HFFc6 (cell line): ENCODE data around the gene AGBL3. TPM values are rescaled to one million over a fixed set of nuclear protein-coding genes. Genes with fewer than 3 reads are reported as not detected.

ENCODE experiments used
- DNase-seq: peaks from one replicate; pipeline ENCODE4 v3.0.0-alpha.2; 2018
- H3K27ac Mint-ChIP-seq: 2 replicates; pipeline ENCODE4 v1.8.0; 2020; ENCODE audit warnings: mild to moderate bottlenecking, mixed read lengths
- H3K27me3 Mint-ChIP-seq: 2 replicates; pipeline ENCODE4 v1.8.0; 2021; ENCODE audit warnings: mild to moderate bottlenecking, moderate library complexity, mixed read lengths; ENCODE audit not compliant: insufficient read depth
- H3K36me3 Mint-ChIP-seq: 2 replicates; pipeline ENCODE4 v1.8.0; 2021; ENCODE audit warnings: low read depth, mixed read lengths
- H3K4me1 Mint-ChIP-seq: 2 replicates; pipeline ENCODE4 v1.8.0; 2020; ENCODE audit warnings: low read depth, mixed read lengths
- H3K4me3 Mint-ChIP-seq: 2 replicates; pipeline ENCODE4 v1.8.0; 2020; ENCODE audit warnings: mild to moderate bottlenecking, moderate library complexity, mixed read lengths
- H3K9me3 Mint-ChIP-seq: 2 replicates; pipeline ENCODE4 v1.8.0; 2020; ENCODE audit warnings: mild to moderate bottlenecking, mixed read lengths
- total RNA-seq, 6 experiments: library from RNA; stranded (reverse); fragmentation: NEBNext Ultra II Directional; extraction: Animal tissue kit (Norgen Biotek cat#: 25700); gene quantifications; 2 replicates in 1 of 6; 3 replicates in 5 of 6; pipeline ENCODE4 v1.2.3, GENCODE V29; 2021
- TF ChIP-seq, protein P1 (sequence below): fragments of 200-600 bp; sonication (generic); IDR thresholded peaks from 2 replicates; pipeline ENCODE4 v1.5.0; 2021; ENCODE audit warnings: antibody characterized with exemption, mild to moderate bottlenecking

AGBL3 gene
- total RNA-seq, 6 experiments from 2014 or later, result 0.38 to 0.76 (median 0.68) TPM

DNA sequence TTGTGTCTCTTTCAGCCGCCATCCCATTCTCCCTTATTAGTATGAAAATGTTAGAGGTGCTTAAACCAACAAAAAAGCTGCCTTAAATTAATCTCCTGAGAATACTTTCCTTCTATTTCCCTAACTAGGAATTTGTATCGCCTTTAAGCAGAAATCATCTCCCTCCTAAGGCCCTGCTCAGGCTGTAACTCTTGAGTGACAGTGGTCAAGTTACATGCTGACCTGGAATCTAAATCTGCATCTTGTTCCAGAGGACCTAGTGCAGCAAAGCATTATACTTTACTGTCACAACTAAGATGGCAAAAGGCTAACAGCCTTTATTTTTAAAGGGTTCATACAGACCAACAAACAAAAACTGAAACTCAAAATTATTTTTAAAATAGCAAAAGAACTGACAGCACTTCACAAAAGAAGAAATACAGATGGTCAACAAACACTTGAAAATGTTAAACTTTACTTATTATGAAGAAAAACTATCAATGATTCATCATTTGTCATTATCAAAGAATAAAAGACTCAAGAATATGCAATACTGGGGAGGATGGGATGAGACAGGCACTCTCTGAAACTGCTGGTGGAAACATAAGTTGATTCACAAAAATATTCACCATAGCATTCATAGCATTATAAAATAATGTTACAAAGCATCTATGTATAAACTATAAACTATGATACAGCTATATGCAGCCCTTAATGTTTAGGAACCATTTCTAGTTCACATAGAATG lies 173.2 kb downstream of the AGBL3 start:
- DNase-seq, result no peak
- H3K27ac Mint-ChIP-seq, result peak overlapping the region; percentile 73
- peaks cover 22% of the 10 kb centered on the region for H3K9me3 Mint-ChIP-seq
- H3K27me3 Mint-ChIP-seq, result peaks cover 8% of the 10 kb centered on the region
- peaks cover 35% of the 10 kb centered on the region for H3K36me3 Mint-ChIP-seq
- TF ChIP-seq, protein P1, sequence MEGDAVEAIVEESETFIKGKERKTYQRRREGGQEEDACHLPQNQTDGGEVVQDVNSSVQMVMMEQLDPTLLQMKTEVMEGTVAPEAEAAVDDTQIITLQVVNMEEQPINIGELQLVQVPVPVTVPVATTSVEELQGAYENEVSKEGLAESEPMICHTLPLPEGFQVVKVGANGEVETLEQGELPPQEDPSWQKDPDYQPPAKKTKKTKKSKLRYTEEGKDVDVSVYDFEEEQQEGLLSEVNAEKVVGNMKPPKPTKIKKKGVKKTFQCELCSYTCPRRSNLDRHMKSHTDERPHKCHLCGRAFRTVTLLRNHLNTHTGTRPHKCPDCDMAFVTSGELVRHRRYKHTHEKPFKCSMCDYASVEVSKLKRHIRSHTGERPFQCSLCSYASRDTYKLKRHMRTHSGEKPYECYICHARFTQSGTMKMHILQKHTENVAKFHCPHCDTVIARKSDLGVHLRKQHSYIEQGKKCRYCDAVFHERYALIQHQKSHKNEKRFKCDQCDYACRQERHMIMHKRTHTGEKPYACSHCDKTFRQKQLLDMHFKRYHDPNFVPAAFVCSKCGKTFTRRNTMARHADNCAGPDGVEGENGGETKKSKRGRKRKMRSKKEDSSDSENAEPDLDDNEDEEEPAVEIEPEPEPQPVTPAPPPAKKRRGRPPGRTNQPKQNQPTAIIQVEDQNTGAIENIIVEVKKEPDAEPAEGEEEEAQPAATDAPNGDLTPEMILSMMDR, result no peak
- peaks cover 30% of the 10 kb centered on the region for H3K4me1 Mint-ChIP-seq
- no peak overlapping the region for H3K4me3 Mint-ChIP-seq

DNA sequence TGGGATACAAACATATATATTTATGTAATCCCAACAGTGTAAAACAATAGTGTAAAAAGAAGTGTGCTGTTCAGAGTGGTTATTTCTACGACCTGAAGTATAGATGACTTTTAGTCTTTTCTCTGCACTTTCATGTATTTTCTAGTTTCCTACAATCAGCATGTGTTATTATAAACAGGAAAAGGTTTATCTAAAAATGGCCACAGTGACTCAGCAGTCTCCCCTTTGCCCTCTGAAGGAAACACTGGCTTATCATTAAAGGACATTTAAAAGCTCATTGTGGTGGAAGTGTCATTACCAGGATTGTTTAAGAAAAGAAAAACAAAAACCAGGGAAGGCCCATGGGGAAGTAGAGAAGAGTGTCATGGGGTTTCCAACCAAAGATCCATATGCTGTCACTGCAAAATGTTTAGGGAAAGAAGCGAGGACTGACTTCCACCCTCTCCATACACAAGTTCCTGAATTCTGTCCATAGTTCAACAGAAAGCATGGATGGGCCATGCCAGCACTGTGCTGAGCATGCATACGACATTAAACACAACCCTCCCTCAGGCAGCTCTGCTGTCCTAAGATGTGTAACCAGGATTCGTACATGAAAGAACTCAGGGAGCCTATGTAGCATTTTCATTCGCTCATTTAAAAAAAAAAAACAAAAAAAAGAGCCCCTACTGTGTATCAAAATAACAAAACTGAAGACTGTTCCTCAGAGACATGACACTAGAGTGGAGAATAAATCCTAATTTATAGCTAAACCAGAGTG lies 174.0 kb downstream of the AGBL3 start:
- H3K4me3 Mint-ChIP-seq, result peak overlapping the region; percentile 11

GRCh38 chr7:135160858-135161653 lies 174.7 kb downstream of the AGBL3 start:
- TF ChIP-seq, protein P1, result no peak
- Mint-ChIP-seq H3K9me3 (peaks cover 11% of the 10 kb centered on the region), H3K4me1 (peaks cover 30% of the 10 kb centered on the region), H3K27ac (peak overlapping the region; percentile 73), H3K27me3 (peaks cover 7% of the 10 kb centered on the region), H3K4me3 (no peak overlapping the region), H3K36me3 (peaks cover 39% of the 10 kb centered on the region)
- DNase-seq, result no peak

More for the DNA sequence above, 174.0 kb downstream of the AGBL3 start:
- TF ChIP-seq, protein P1, result no peak
- peak overlapping the region; percentile 73 for H3K27ac Mint-ChIP-seq
- peaks cover 30% of the 10 kb centered on the region for H3K4me1 Mint-ChIP-seq
- peaks cover 38% of the 10 kb centered on the region for H3K36me3 Mint-ChIP-seq
- peaks cover 19% of the 10 kb centered on the region for H3K9me3 Mint-ChIP-seq
- peaks cover 8% of the 10 kb centered on the region for H3K27me3 Mint-ChIP-seq
- peak; percentile 15 for DNase-seq

GRCh38 chr7:135161669-135162068 lies 175.4 kb downstream of the AGBL3 start:
- DNase-seq, result no peak
- Mint-ChIP-seq H3K27me3 (peaks cover 5% of the 10 kb centered on the region), H3K9me3 (peaks cover 5% of the 10 kb centered on the region), H3K36me3 (peaks cover 37% of the 10 kb centered on the region), H3K27ac (no peak overlapping the region), H3K4me3 (no peak overlapping the region), H3K4me1 (peaks cover 30% of the 10 kb centered on the region)
- TF ChIP-seq, protein P1, result no peak

- Mint-ChIP-seq H3K36me3 (peaks cover 40% of the 10 kb centered on the region), H3K27ac (no peak overlapping the region), H3K27me3 (peaks cover 1% of the 10 kb centered on the region; the same call in 1 of the 2 replicates), H3K4me3 (no peak overlapping the region), H3K4me1 (peaks cover 32% of the 10 kb centered on the region), H3K9me3 (no peaks in the 10 kb centered on the region)
- TF ChIP-seq, protein P1, result no peak
- no peak for DNase-seq
Observed at GRCh38 chr7:135162382-135163001, 176.2 kb downstream of the AGBL3 start.
